ENCODE data around the gene MRPS21. TPM values are rescaled to one million over a fixed set of nuclear protein-coding genes. Genes with fewer than 3 reads are reported as not detected.

Gene MRPS21
- total and polyA plus RNA-seq, 7 donors, result 50.1 to 87.8 (median 53.8) TPM

DNA sequence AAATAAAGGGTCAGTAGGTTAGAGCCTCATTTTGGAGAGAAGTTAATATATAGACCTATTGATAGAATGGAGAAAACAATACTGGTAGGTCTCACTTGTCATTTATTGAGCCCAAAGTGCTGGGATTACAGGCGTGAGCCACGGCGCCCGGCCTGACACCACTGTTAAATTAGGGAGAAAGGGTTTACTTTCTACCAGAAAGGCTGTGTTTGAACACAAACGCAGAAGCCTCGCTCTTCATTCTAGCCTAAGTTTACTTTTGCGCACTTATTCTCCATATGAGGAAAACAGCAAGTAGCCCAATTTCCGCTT lies 27.0 kb downstream of the MRPS21 start:
- intact Hi-C loops (cut with DNase I), result no loop called here
- Histone ChIP-seq H3K27ac (peak overlapping the region; percentile 94), H3K4me1 (peaks cover 9% of the 10 kb centered on the region), H3K9me3 (no peaks in the 10 kb centered on the region), H3K27me3 (ENCODE audit: insufficient read depth in 3 of 3, low read length in 2 of 3) (no peaks in the 10 kb centered on the region), H3K36me3 (ENCODE audit: insufficient read depth in 1 of 2, low read depth in 1 of 2) (peaks cover 4 to 14% of the 10 kb centered on the region in 2 donors), H3K4me3 (peak overlapping the region; percentile 84)
- 73 to 84% (median 78%) methylated on average over 8 of the region's 8 CpGs for WGBS, 3 donors
- DNase-seq (no peak), ATAC-seq (no peak)
- TF ChIP-seq, protein P1, sequence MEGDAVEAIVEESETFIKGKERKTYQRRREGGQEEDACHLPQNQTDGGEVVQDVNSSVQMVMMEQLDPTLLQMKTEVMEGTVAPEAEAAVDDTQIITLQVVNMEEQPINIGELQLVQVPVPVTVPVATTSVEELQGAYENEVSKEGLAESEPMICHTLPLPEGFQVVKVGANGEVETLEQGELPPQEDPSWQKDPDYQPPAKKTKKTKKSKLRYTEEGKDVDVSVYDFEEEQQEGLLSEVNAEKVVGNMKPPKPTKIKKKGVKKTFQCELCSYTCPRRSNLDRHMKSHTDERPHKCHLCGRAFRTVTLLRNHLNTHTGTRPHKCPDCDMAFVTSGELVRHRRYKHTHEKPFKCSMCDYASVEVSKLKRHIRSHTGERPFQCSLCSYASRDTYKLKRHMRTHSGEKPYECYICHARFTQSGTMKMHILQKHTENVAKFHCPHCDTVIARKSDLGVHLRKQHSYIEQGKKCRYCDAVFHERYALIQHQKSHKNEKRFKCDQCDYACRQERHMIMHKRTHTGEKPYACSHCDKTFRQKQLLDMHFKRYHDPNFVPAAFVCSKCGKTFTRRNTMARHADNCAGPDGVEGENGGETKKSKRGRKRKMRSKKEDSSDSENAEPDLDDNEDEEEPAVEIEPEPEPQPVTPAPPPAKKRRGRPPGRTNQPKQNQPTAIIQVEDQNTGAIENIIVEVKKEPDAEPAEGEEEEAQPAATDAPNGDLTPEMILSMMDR (IDR thresholded peaks at IDR 0.05), result no peak

DNA sequence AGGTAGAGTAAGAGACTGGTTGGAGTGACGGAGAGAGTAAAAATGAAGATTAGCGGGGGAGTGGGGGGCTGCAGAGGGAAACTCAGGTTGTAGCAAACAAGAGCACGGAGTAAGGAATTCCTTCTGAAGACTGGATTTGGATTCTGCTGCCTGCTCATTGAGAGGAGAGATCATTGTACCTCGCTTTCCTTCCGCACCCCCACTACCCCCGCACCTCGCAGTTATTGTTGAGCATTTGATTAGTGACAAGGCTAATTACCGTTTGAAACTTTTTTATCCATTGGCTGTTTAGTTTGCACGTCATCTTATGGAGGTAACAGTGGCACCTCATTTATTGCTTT lies 28.1 kb downstream of the MRPS21 start:
- 0 to 1% (median 0%) methylated on average over 8 to 9 of the region's 9 CpGs for WGBS, 3 donors
- peak in 1 of 4 donors; percentile 8 for ATAC-seq
- intact Hi-C loops (cut with DNase I), result no loop called here

DNA sequence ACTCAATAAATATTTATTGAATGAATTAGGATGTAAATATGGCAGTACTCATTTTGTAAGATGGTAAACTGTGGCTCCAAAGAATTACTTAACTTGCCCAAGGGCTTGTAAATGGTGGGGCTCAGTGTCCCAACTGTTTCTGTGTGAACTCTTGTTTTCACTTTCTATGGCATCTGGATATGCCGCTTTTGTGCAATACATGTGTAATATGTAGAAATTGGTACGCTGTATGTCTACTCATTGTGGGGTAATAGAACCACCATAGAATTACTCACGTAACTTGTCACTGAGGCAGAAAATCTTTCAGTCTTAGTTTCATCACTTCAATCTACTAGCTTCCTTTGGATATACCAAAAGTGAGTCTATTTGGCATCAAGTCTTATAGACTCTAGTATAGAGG lies 28.6 kb downstream of the MRPS21 start:
- TF ChIP-seq, protein P1 (IDR thresholded peaks at IDR 0.05), result no peak
- intact Hi-C loops (cut with DNase I), result no loop called here
- H3K4me3 ChIP-seq, result peak overlapping the region; percentile 84
- H3K27ac ChIP-seq, result peak overlapping the region; percentile 94
- no peak for ATAC-seq
- H3K9me3 ChIP-seq, result no peaks in the 10 kb centered on the region
- peaks cover 9% of the 10 kb centered on the region for H3K4me1 ChIP-seq
- H3K27me3 ChIP-seq (ENCODE audit: insufficient read depth in 3 of 3, low read length in 2 of 3), result no peaks in the 10 kb centered on the region
- peaks cover 6 to 31% of the 10 kb centered on the region in 2 donors for H3K36me3 ChIP-seq (ENCODE audit: insufficient read depth in 1 of 2, low read depth in 1 of 2)
- no peak for DNase-seq
- 87 to 92% (median 89%) methylated on average over 3 of the region's 3 CpGs for WGBS, 3 donors

More for the DNA sequence above, 28.1 kb downstream of the MRPS21 start:
- no peaks in the 10 kb centered on the region for H3K9me3 ChIP-seq
- H3K4me3 ChIP-seq, result peak overlapping the region; percentile 84
- peak overlapping the region; percentile 94 for H3K27ac ChIP-seq
- TF ChIP-seq, protein P1 (IDR thresholded peaks at IDR 0.05), result no peak
- H3K4me1 ChIP-seq, result peaks cover 9% of the 10 kb centered on the region
- H3K36me3 ChIP-seq (ENCODE audit: insufficient read depth in 1 of 2, low read depth in 1 of 2), result peaks cover 6 to 26% of the 10 kb centered on the region in 2 donors
- DNase-seq, result no peak
- H3K27me3 ChIP-seq (ENCODE audit: insufficient read depth in 3 of 3, low read length in 2 of 3), result no peaks in the 10 kb centered on the region

DNA sequence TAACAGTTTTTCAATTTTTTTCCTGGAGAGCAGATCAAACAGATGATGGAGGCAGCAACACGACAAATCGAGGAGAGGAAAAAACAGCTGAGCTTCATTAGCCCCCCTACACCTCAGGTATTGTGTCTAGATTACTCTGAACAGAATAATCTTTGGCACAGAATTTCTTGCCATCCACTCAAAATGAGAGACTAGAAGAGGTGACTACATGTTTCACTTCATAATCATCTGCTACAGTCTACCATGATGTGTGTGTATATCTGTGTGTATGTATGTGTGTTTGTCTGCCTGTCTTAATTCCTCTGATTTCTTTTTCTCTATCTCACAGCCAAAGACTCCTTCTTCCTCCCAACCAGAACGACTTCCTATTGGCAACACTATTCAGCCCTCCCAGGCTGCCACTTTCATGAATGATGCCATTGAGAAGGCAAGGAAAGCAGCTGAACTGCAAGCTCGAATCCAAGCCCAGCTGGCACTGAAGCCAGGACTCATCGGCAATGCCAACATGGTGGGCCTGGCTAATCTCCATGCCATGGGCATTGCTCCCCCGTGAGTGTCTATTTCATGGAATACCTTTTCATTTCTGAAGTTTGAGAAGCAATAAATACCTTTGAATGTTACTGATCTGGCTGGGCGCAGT lies 39.1 kb downstream of the MRPS21 start:
- no peaks in the 10 kb centered on the region for H3K4me1 ChIP-seq
- 67 to 85% (median 68%) methylated on average over 7 of the region's 7 CpGs for WGBS, 3 donors
- no peak overlapping the region for H3K27ac ChIP-seq
- no peak overlapping the region for H3K4me3 ChIP-seq
- H3K9me3 ChIP-seq, result no peaks in the 10 kb centered on the region
- intact Hi-C loops (cut with DNase I), result no loop called here
- TF ChIP-seq, protein P1 (IDR thresholded peaks at IDR 0.05), result no peak
- H3K27me3 ChIP-seq (ENCODE audit: insufficient read depth in 3 of 3, low read length in 2 of 3), result no peaks in the 10 kb centered on the region
- ATAC-seq (no peak), DNase-seq (no peak)
- peaks cover 24 to 100% of the 10 kb centered on the region in 2 donors for H3K36me3 ChIP-seq (ENCODE audit: insufficient read depth in 1 of 2, low read depth in 1 of 2)

DNA sequence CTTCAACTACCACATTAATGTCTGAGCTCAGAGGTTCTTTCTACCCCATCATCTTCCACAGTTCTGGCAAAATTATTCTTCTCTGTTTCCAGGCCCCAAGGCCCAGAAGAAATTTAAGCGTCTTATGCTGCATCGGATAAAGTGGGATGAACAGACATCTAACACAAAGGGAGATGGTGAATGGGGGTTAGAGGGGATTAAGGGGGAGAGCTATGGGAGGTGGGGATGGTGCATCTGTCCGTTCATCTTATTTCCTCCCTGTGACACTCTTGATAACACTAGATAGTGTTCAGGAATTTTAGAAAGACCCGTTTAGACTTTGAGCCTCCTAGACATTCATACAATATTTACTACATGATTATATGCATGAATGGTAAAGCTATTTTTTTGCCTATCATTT lies 52.7 kb downstream of the MRPS21 start:
- H3K27ac ChIP-seq, result no peak overlapping the region
- ATAC-seq, result no peak
- 83 to 86% (median 86%) methylated on average over 4 of the region's 4 CpGs for WGBS, 3 donors
- DNase-seq, result no peak
- peaks cover 20 to 95% of the 10 kb centered on the region in 2 donors for H3K36me3 ChIP-seq (ENCODE audit: insufficient read depth in 1 of 2, low read depth in 1 of 2)
- H3K9me3 ChIP-seq, result no peaks in the 10 kb centered on the region
- no peaks in the 10 kb centered on the region for H3K4me1 ChIP-seq
- TF ChIP-seq, protein P1 (IDR thresholded peaks at IDR 0.05), result no peak
- no peak overlapping the region for H3K4me3 ChIP-seq
- H3K27me3 ChIP-seq (ENCODE audit: insufficient read depth in 3 of 3, low read length in 2 of 3), result no peaks in the 10 kb centered on the region
- intact Hi-C loops (cut with DNase I), result loop anchor here (10.0 kb wide), 2 partner anchors 468 to 598 kb away; no protein-coding TSS in a partner anchor

Measured in psoas muscle (tissue), 8 donors.